GM18498 (cell line): ENCODE data around the gene OSBPL10.

Experiments used
- ATAC-seq: cut with Tn5 transposase; IDR thresholded peaks from one replicate; pipeline ENCODE4 v1.9.1; 2021; ENCODE audit warnings: mild to moderate bottlenecking, moderate library complexity; ENCODE audit not compliant: unreplicated experiment

Gene OSBPL10

GRCh38 chr3:31929826-31930502, 51.1 kb downstream of the OSBPL10 start:
- ATAC-seq: no peak

- ATAC-seq: no peak
Observed at GRCh38 chr3:31927811-31928210, 53.3 kb downstream of the OSBPL10 start.

- no peak for ATAC-seq
Observed at GRCh38 chr3:31926543-31926942, 54.5 kb downstream of the OSBPL10 start.

- ATAC-seq: no peak
Observed at GRCh38 chr3:31925271-31925630, 55.8 kb downstream of the OSBPL10 start.

GRCh38 chr3:31924610-31925270, 56.3 kb downstream of the OSBPL10 start:
- ATAC-seq: no peak

GRCh38 chr3:31922962-31923361, 58.1 kb downstream of the OSBPL10 start:
- no peak for ATAC-seq

- ATAC-seq: no peak
Observed at GRCh38 chr3:31921837-31922236, 59.2 kb downstream of the OSBPL10 start.

GRCh38 chr3:31920310-31920709, 60.8 kb downstream of the OSBPL10 start:
- no peak for ATAC-seq

GRCh38 chr3:31919528-31919927, 61.5 kb downstream of the OSBPL10 start:
- ATAC-seq: no peak

GRCh38 chr3:31918179-31919150, 62.6 kb downstream of the OSBPL10 start:
- peak; percentile 80 for ATAC-seq

GRCh38 chr3:31917303-31918005, 63.6 kb downstream of the OSBPL10 start:
- ATAC-seq: peak; percentile 81

GRCh38 chr3:31911643-31912042, 69.4 kb downstream of the OSBPL10 start:
- no peak for ATAC-seq

- ATAC-seq: no peak
Observed at GRCh38 chr3:31911124-31911523, 69.9 kb downstream of the OSBPL10 start.

GRCh38 chr3:31909455-31909854, 71.6 kb downstream of the OSBPL10 start:
- no peak for ATAC-seq

- no peak for ATAC-seq
Observed at GRCh38 chr3:31908391-31909097, 72.5 kb downstream of the OSBPL10 start.

- no peak for ATAC-seq
Observed at GRCh38 chr3:31906182-31906581, 74.9 kb downstream of the OSBPL10 start.

- ATAC-seq: no peak
Observed at GRCh38 chr3:31903686-31904431, 77.2 kb downstream of the OSBPL10 start.

GRCh38 chr3:31900583-31900982, 80.5 kb downstream of the OSBPL10 start:
- ATAC-seq: no peak

GRCh38 chr3:31896648-31897433, 84.2 kb downstream of the OSBPL10 start:
- no peak for ATAC-seq
